Uterus (tissue), 2 donors: ENCODE measurements around the gene DQX1.

Experiments used
- POLR2A ChIP-seq, 2 donors: fragments of 450-650 bp; IDR thresholded peaks; one replicate each; pipeline ENCODE4 v1.6.1; 2016; ENCODE audit warnings: antibody characterized with exemption in 2 of 2, mild to moderate bottlenecking in 1 of 2, moderate library complexity in 1 of 2
- TF ChIP-seq, protein P1 (sequence below), 4 experiments: fragments of 200-600 bp in 2 of 4; fragments of 450-650 bp in 2 of 4; sonication (generic) in 2 of 4; IDR thresholded peaks; one replicate each; pipeline ENCODE4 v1.5.1; 2016 to 2019; ENCODE audit warnings: antibody characterized with exemption in 4 of 4, mild to moderate bottlenecking in 2 of 4, moderate library complexity in 1 of 4

DNA sequence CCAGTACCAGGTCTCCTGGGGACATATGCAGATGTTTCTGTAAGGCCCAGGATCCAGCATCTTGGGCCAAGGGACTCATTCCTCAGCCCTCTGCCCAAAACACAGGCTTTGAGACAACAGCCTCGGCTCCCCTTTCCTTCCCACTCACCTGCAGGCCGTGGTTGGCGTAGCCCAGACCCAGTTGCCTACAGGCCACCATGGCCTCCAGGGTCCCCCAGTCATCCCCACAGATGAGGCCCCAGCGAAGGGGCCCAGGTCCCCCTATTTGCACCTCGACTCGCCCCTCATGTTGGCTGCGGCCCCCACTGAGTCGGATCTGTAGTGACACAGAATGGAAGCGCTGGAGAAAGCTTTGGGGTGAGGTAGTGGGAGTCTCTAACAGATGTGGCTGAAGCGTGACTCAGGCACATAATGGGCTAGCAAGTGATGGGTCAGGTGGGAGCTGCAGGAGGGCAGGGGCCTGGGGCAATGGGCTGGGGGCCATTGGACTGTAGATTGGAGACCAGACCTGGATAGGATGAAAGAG, 9.5 kb upstream of the DQX1 start:
- TF ChIP-seq POLR2A (IDR thresholded peaks at IDR 0.05): no peak
- TF ChIP-seq, protein P1, sequence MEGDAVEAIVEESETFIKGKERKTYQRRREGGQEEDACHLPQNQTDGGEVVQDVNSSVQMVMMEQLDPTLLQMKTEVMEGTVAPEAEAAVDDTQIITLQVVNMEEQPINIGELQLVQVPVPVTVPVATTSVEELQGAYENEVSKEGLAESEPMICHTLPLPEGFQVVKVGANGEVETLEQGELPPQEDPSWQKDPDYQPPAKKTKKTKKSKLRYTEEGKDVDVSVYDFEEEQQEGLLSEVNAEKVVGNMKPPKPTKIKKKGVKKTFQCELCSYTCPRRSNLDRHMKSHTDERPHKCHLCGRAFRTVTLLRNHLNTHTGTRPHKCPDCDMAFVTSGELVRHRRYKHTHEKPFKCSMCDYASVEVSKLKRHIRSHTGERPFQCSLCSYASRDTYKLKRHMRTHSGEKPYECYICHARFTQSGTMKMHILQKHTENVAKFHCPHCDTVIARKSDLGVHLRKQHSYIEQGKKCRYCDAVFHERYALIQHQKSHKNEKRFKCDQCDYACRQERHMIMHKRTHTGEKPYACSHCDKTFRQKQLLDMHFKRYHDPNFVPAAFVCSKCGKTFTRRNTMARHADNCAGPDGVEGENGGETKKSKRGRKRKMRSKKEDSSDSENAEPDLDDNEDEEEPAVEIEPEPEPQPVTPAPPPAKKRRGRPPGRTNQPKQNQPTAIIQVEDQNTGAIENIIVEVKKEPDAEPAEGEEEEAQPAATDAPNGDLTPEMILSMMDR (IDR thresholded peaks at IDR 0.05): no peak
